Measurements from ENCODE around the gene CELA2B. TPM values are rescaled to one million over a fixed set of nuclear protein-coding genes. Genes with fewer than 3 reads are reported as not detected.

The CELA2B gene
- polyA plus RNA-seq, 2 of the 4 experiments (the other 2 are of a cell fraction) = not detected

DNA sequence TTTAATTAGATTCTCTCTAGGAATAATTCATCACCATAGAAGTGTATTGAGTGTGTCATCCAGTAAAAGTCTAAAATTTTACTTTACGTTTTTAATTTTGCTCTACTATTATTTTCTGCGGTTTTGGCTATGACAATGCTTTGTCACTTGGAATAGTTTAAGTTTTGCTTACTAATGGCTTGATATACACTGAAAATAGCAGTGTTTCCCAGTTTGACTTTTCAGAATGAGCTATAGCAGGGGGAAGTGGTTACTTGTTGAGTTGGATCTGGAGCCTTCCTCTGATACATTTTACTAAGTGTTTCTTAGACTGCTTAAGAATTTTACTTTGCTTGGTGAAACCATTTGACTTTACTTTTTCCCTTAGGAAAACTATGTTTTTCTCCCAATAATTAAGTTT, 55.8 kb downstream of the CELA2B start:
- POLR2A ChIA-PET = no interaction called here
- Histone ChIP-seq H3K27ac (no peak overlapping the region), H3K4me1 (peaks cover 6% of the 10 kb centered on the region; the same call in 2 of the 3 replicates), H3K4me3 (no peak overlapping the region), H3K4me2 (no peak overlapping the region), H3K9me3 (no peaks in the 10 kb centered on the region)
- DNase-seq (ENCODE audit: low read depth in 1 of 2, low spot score in 1 of 2) (no peak), ATAC-seq (no peak), FAIRE-seq (no peak)
- 90% methylated on average over 2 of the region's 2 CpGs for WGBS (ENCODE audit: missing lambda C conversion rate)
- no peak for TF ChIP-seq KDM1A (IDR thresholded peaks at IDR 0.05; ENCODE audit: low read depth)
- TF ChIP-seq NPAS2 (CRISPR knock-in tag; IDR thresholded peaks at IDR 0.05; ENCODE audit: borderline replicate concordance) = no peak
- no peak for TF ChIP-seq HOXB5 (CRISPR knock-in tag; IDR thresholded peaks at IDR 0.05)
- TF ChIP-seq PHF8 (IDR thresholded peaks at IDR 0.05; ENCODE audit: borderline replicate concordance, low read depth) = no peak
- no peak for TF ChIP-seq FOSB (CRISPR knock-in tag; IDR thresholded peaks at IDR 0.05)
- no peak for TF ChIP-seq CBX8 (IDR thresholded peaks at IDR 0.05)
- TF ChIP-seq, protein P1, sequence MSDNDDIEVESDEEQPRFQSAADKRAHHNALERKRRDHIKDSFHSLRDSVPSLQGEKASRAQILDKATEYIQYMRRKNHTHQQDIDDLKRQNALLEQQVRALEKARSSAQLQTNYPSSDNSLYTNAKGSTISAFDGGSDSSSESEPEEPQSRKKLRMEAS (IDR thresholded peaks at IDR 0.05) = no peak
- TF ChIP-seq, protein P2, sequence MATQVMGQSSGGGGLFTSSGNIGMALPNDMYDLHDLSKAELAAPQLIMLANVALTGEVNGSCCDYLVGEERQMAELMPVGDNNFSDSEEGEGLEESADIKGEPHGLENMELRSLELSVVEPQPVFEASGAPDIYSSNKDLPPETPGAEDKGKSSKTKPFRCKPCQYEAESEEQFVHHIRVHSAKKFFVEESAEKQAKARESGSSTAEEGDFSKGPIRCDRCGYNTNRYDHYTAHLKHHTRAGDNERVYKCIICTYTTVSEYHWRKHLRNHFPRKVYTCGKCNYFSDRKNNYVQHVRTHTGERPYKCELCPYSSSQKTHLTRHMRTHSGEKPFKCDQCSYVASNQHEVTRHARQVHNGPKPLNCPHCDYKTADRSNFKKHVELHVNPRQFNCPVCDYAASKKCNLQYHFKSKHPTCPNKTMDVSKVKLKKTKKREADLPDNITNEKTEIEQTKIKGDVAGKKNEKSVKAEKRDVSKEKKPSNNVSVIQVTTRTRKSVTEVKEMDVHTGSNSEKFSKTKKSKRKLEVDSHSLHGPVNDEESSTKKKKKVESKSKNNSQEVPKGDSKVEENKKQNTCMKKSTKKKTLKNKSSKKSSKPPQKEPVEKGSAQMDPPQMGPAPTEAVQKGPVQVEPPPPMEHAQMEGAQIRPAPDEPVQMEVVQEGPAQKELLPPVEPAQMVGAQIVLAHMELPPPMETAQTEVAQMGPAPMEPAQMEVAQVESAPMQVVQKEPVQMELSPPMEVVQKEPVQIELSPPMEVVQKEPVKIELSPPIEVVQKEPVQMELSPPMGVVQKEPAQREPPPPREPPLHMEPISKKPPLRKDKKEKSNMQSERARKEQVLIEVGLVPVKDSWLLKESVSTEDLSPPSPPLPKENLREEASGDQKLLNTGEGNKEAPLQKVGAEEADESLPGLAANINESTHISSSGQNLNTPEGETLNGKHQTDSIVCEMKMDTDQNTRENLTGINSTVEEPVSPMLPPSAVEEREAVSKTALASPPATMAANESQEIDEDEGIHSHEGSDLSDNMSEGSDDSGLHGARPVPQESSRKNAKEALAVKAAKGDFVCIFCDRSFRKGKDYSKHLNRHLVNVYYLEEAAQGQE (IDR thresholded peaks at IDR 0.05) = no peak
- TF ChIP-seq SMC3 (IDR thresholded peaks at IDR 0.05) = no peak
- no peak for TF ChIP-seq POLR2A (IDR thresholded peaks at IDR 0.05; ENCODE audit: low read length)
- CTCF ChIA-PET = no interaction called here

DNA sequence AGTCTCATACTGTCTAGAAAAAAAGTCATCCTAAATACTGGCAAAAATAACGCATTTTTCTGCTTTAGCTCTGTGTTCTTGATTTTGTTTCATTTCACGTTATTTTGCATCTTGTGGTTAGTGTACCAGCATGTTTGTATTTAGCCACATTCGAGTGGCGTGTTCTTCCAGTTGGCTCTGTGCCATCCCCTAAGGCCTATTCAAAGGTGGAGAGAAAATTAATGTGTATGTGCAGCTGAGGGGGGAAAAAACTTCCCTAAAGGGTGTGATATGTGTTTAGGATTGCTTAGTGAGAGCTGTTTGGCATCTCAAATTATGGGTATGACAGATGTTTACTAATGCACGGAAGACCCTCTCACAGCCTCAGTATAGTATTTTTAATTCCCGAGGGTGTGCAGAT, 62.9 kb downstream of the CELA2B start:
- Histone ChIP-seq H3K9me3 (no peaks in the 10 kb centered on the region), H3K4me3 (no peak overlapping the region), H3K4me1 (no peaks in the 10 kb centered on the region), H3K4me2 (no peak overlapping the region), H3K27ac (no peak overlapping the region)
- ChIA-PET CTCF (no interaction called here), POLR2A (no interaction called here)
- no peak for ATAC-seq
- TF ChIP-seq, protein P3, sequence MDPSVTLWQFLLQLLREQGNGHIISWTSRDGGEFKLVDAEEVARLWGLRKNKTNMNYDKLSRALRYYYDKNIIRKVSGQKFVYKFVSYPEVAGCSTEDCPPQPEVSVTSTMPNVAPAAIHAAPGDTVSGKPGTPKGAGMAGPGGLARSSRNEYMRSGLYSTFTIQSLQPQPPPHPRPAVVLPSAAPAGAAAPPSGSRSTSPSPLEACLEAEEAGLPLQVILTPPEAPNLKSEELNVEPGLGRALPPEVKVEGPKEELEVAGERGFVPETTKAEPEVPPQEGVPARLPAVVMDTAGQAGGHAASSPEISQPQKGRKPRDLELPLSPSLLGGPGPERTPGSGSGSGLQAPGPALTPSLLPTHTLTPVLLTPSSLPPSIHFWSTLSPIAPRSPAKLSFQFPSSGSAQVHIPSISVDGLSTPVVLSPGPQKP (IDR thresholded peaks at IDR 0.05; ENCODE audit: low read depth, low read length) = no peak
- TF ChIP-seq, protein P4, sequence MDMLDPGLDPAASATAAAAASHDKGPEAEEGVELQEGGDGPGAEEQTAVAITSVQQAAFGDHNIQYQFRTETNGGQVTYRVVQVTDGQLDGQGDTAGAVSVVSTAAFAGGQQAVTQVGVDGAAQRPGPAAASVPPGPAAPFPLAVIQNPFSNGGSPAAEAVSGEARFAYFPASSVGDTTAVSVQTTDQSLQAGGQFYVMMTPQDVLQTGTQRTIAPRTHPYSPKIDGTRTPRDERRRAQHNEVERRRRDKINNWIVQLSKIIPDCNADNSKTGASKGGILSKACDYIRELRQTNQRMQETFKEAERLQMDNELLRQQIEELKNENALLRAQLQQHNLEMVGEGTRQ (IDR thresholded peaks at IDR 0.05) = no peak
- TF ChIP-seq, protein P1 (IDR thresholded peaks at IDR 0.05) = no peak
- 75% methylated on average over 6 of the region's 6 CpGs for WGBS (ENCODE audit: missing lambda C conversion rate)
- DNase-seq (ENCODE audit: low read depth in 1 of 2, low spot score in 1 of 2) = no peak
- no peak for FAIRE-seq

DNA sequence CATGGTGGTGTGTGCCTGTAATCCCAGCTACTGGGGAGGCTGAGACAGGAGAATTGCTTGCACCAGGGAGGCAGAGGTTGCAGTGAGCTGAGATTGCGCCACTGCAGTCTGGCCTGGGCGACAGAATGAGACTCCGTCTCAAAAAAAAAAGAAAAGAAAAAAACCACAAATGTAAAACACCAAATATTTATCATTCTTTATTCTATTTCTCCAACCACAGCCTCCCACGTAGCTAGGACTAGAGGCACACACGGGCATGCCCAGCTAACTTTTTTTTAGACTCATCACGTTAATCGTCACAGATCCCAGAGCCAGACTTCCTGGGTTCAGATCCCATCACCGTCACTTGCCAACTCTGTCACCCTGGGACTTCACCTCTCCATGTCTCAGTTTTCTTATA, 64.3 kb downstream of the CELA2B start:
- CTCF ChIA-PET = no interaction called here
- FAIRE-seq (no peak), DNase-seq (ENCODE audit: low read depth in 1 of 2, low spot score in 1 of 2) (no peak)

More for the DNA sequence above, 64.3 kb downstream of the CELA2B start:
- POLR2A ChIA-PET = no interaction called here
- Histone ChIP-seq H3K27ac (no peak overlapping the region), H3K9me3 (no peaks in the 10 kb centered on the region), H3K4me2 (no peak overlapping the region), H3K4me3 (no peak overlapping the region), H3K4me1 (no peaks in the 10 kb centered on the region)
- WGBS (ENCODE audit: missing lambda C conversion rate) = 94% methylated on average over 8 of the region's 8 CpGs
- no peak for ATAC-seq
- no peak for TF ChIP-seq RARB (CRISPR knock-in tag; IDR thresholded peaks at IDR 0.05)
- TF ChIP-seq, protein P5, sequence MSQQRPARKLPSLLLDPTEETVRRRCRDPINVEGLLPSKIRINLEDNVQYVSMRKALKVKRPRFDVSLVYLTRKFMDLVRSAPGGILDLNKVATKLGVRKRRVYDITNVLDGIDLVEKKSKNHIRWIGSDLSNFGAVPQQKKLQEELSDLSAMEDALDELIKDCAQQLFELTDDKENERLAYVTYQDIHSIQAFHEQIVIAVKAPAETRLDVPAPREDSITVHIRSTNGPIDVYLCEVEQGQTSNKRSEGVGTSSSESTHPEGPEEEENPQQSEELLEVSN (IDR thresholded peaks at IDR 0.05; ENCODE audit: borderline replicate concordance, low read depth) = no peak
- no peak for TF ChIP-seq RCOR1 (IDR thresholded peaks at IDR 0.05; ENCODE audit: low read depth, low read length)
- no peak for TF ChIP-seq MAZ (IDR thresholded peaks at IDR 0.05; ENCODE audit: borderline replicate concordance, low read depth, low read length)
- TF ChIP-seq ZNF302 (CRISPR knock-in tag; IDR thresholded peaks at IDR 0.05) = no peak
- TF ChIP-seq CHD2 (IDR thresholded peaks at IDR 0.05; ENCODE audit: low read length, partially characterized antibody) = no peak
- no peak for TF ChIP-seq PHF8 (IDR thresholded peaks at IDR 0.05; ENCODE audit: borderline replicate concordance, low read depth)
- TF ChIP-seq GATA3 (IDR thresholded peaks at IDR 0.05; ENCODE audit: borderline replicate concordance) = no peak
- no peak for TF ChIP-seq ZSCAN20 (CRISPR knock-in tag; IDR thresholded peaks at IDR 0.05)

All from A549 (cell line).